IPS DF 6.9 (cell line): ENCODE measurements around the gene CARNS1.

Experiments
- DNase-seq: peaks from one replicate; pipeline ENCODE4 v3.0.0-alpha.2; 2013; ENCODE audit warnings: low read depth, low spot score
- H3K27ac ChIP-seq: one replicate; pipeline ENCODE4 v1.5.1; 2013; ENCODE audit warnings: low read length, control low read depth
- H3K27me3 ChIP-seq: 2 replicates; pipeline ENCODE4 v1.6.1; 2013; ENCODE audit warnings: mild to moderate bottlenecking, low read length; ENCODE audit not compliant: control insufficient read depth, insufficient read depth
- H3K36me3 ChIP-seq: 2 replicates; pipeline ENCODE4 v1.6.1; 2013; ENCODE audit warnings: low read length; ENCODE audit not compliant: control insufficient read depth, insufficient read depth
- H3K4me1 ChIP-seq: 2 replicates; pipeline ENCODE4 v1.6.1; 2013; ENCODE audit warnings: low read length; ENCODE audit not compliant: control insufficient read depth, insufficient read depth
- H3K4me3 ChIP-seq: 2 replicates; pipeline ENCODE4 v1.5.1; 2013; ENCODE audit warnings: mild to moderate bottlenecking, low read length
- H3K9me3 ChIP-seq: 2 replicates; pipeline ENCODE4 v1.6.1; 2013; ENCODE audit warnings: low read length, inconsistent platforms; ENCODE audit not compliant: control insufficient read depth, insufficient read depth
- WGBS: extraction: QIAGEN DNeasy Blood & Tissue Kit; methylation state at CpG from one replicate; pipeline ENCODE4 v1.1.7; 2013; ENCODE audit warnings: mixed read lengths, missing lambda C conversion rate; ENCODE audit not compliant: insufficient read length, insufficient coverage; 5-methylcytosine and 5-hydroxymethylcytosine counted together

Gene CARNS1

GRCh38 chr11:67438158-67438902, 22.9 kb downstream of the CARNS1 start:
- H3K27me3 ChIP-seq, result no peaks in the 10 kb centered on the region
- H3K9me3 ChIP-seq, result no peaks in the 10 kb centered on the region
- H3K36me3 ChIP-seq, result peaks cover 18% of the 10 kb centered on the region
- no peak overlapping the region for H3K4me3 ChIP-seq
- H3K4me1 ChIP-seq, result peaks cover 6% of the 10 kb centered on the region
- no peak for DNase-seq
- H3K27ac ChIP-seq, result no peak overlapping the region
- WGBS, result no CpG with 5 or more reads among the region's 41 CpGs

- WGBS, result no CpG with 5 or more reads among the region's 31 CpGs
- H3K4me1 ChIP-seq, result peaks cover 6% of the 10 kb centered on the region
- no peak overlapping the region for H3K27ac ChIP-seq
Observed at GRCh38 chr11:67439321-67440228, 24.1 kb downstream of the CARNS1 start.

GRCh38 chr11:67440229-67441097, 25.0 kb downstream of the CARNS1 start:
- Histone ChIP-seq H3K36me3 (peaks cover 7% of the 10 kb centered on the region; the same call in 1 of the 2 replicates), H3K9me3 (no peaks in the 10 kb centered on the region), H3K27me3 (no peaks in the 10 kb centered on the region), H3K4me3 (no peak overlapping the region), H3K27ac (no peak overlapping the region), H3K4me1 (peaks cover 6% of the 10 kb centered on the region)
- DNase-seq, result no peak
- no CpG with 5 or more reads among the region's 17 CpGs for WGBS

More at GRCh38 chr11:67439321-67440228, 24.1 kb downstream of the CARNS1 start:
- DNase-seq, result no peak
- no peak overlapping the region for H3K4me3 ChIP-seq
- no peaks in the 10 kb centered on the region for H3K27me3 ChIP-seq
- peaks cover 9% of the 10 kb centered on the region; the same call in 1 of the 2 replicates for H3K36me3 ChIP-seq
- no peaks in the 10 kb centered on the region for H3K9me3 ChIP-seq

- H3K4me1 ChIP-seq, result peaks cover 4% of the 10 kb centered on the region
Observed at GRCh38 chr11:67441098-67441563, 25.7 kb downstream of the CARNS1 start.

GRCh38 chr11:67441731-67442351, 26.4 kb downstream of the CARNS1 start:
- H3K27ac ChIP-seq, result no peak overlapping the region
- no peaks in the 10 kb centered on the region for H3K9me3 ChIP-seq
- WGBS, result no CpG with 5 or more reads among the region's 28 CpGs
- peaks cover 7% of the 10 kb centered on the region; the same call in 1 of the 2 replicates for H3K36me3 ChIP-seq
- no peak overlapping the region for H3K4me3 ChIP-seq
- H3K27me3 ChIP-seq, result no peaks in the 10 kb centered on the region
- DNase-seq, result no peak
- H3K4me1 ChIP-seq, result peaks cover 2% of the 10 kb centered on the region

More at GRCh38 chr11:67441098-67441563, 25.7 kb downstream of the CARNS1 start:
- H3K9me3 ChIP-seq, result no peaks in the 10 kb centered on the region
- H3K36me3 ChIP-seq, result peaks cover 7% of the 10 kb centered on the region; the same call in 1 of the 2 replicates
- H3K27ac ChIP-seq, result no peak overlapping the region
- H3K4me3 ChIP-seq, result no peak overlapping the region
- H3K27me3 ChIP-seq, result no peaks in the 10 kb centered on the region
- no CpG with 5 or more reads among the region's 21 CpGs for WGBS
- DNase-seq, result no peak

- WGBS, result no CpG with 5 or more reads among the region's 45 CpGs
- Histone ChIP-seq H3K27ac (no peak overlapping the region), H3K27me3 (no peaks in the 10 kb centered on the region), H3K36me3 (peaks cover 7% of the 10 kb centered on the region; the same call in 1 of the 2 replicates), H3K4me1 (peaks cover under 1% of the 10 kb centered on the region; the same call in 1 of the 2 replicates), H3K9me3 (no peaks in the 10 kb centered on the region), H3K4me3 (peak overlapping the region; percentile 81; the same call in 1 of the 2 replicates)
- DNase-seq, result no peak
Observed at GRCh38 chr11:67442504-67443404, 27.3 kb downstream of the CARNS1 start.

- Histone ChIP-seq H3K4me1 (no peaks in the 10 kb centered on the region; the same call in 1 of the 2 replicates), H3K4me3 (no peak overlapping the region), H3K9me3 (no peaks in the 10 kb centered on the region), H3K27ac (no peak overlapping the region), H3K27me3 (no peaks in the 10 kb centered on the region), H3K36me3 (peaks cover 4% of the 10 kb centered on the region; the same call in 1 of the 2 replicates)
- DNase-seq, result no peak
- no CpG with 5 or more reads among the region's 5 CpGs for WGBS
Observed at GRCh38 chr11:67445515-67445914, 30.0 kb downstream of the CARNS1 start.

- no CpG with 5 or more reads among the region's 7 CpGs for WGBS
- H3K27me3 ChIP-seq, result no peaks in the 10 kb centered on the region
- no peaks in the 10 kb centered on the region; the same call in 1 of the 2 replicates for H3K36me3 ChIP-seq
- H3K9me3 ChIP-seq, result no peaks in the 10 kb centered on the region
- no peaks in the 10 kb centered on the region for H3K4me1 ChIP-seq
- H3K27ac ChIP-seq, result no peak overlapping the region
- DNase-seq, result no peak
- H3K4me3 ChIP-seq, result no peak overlapping the region
Observed at GRCh38 chr11:67448220-67448609, 32.7 kb downstream of the CARNS1 start.
